WTC11 (cell line): Measurements from ENCODE around the gene NARS2. TPM values are rescaled to one million over a fixed set of nuclear protein-coding genes. Genes with fewer than 3 reads are reported as not detected.

Experiments
- ATAC-seq: fragments of 200-7000 bp; cut with Tn5 transposase; 2 replicates; pipeline ENCODE4 v1.10.0; 2021; ENCODE audit warnings: mild to moderate bottlenecking, moderate library complexity
- CTCF ChIA-PET: fragments of 300-600 bp; sonication (Branson Sonifier 250); formaldehyde crosslinking; loops from one replicate; lab custom pipeline; 2021; ENCODE audit warnings: antibody characterized with exemption; lab: Charles Lee
- POLR2A ChIA-PET: fragments of 350-600 bp; sonication (Branson Sonifier 250); formaldehyde crosslinking; loops from one replicate; lab custom pipeline; 2021; ENCODE audit warnings: antibody characterized with exemption; lab: Charles Lee
- DNase-seq: peaks from one replicate; pipeline ENCODE4 v3.0.0; 2021; ENCODE audit warnings: low spot score
- H3K27ac Mint-ChIP-seq: 2 replicates; pipeline ENCODE4 v1.8.0; 2021; ENCODE audit warnings: mixed read lengths
- H3K27me3 Mint-ChIP-seq: 2 replicates; pipeline ENCODE4 v1.8.0; 2021; ENCODE audit warnings: low read depth, mild to moderate bottlenecking, moderate library complexity, mixed read lengths
- H3K36me3 Mint-ChIP-seq: 2 replicates; pipeline ENCODE4 v1.8.0; 2021; ENCODE audit warnings: mixed read lengths
- H3K4me1 Mint-ChIP-seq: 2 replicates; pipeline ENCODE4 v1.8.0; 2022; ENCODE audit warnings: mixed read lengths
- H3K4me3 Mint-ChIP-seq: 2 replicates; pipeline ENCODE4 v1.8.0; 2021; ENCODE audit warnings: mild to moderate bottlenecking, moderate library complexity, mixed read lengths
- H3K9me3 Mint-ChIP-seq: 2 replicates; pipeline ENCODE4 v1.8.0; 2021; ENCODE audit warnings: mixed read lengths
- CREB1 ChIP-seq: sonication (generic); formaldehyde crosslinking; IDR thresholded peaks from 2 replicates; pipeline ENCODE4 v1.8.0; 2023; ENCODE audit warnings: mild to moderate bottlenecking, missing genetic modification reagents
- ELF4 ChIP-seq: sonication (generic); formaldehyde crosslinking; IDR thresholded peaks from 2 replicates; pipeline ENCODE4 v1.8.1; 2022; ENCODE audit warnings: low read depth, mild to moderate bottlenecking, moderate library complexity, missing genetic modification reagents
- FOXK1 ChIP-seq: sonication (generic); formaldehyde crosslinking; IDR thresholded peaks from 2 replicates; pipeline ENCODE4 v1.8.0; 2022; ENCODE audit warnings: mild to moderate bottlenecking, moderate library complexity, missing genetic modification reagents
- GRHL2 ChIP-seq: fragments of 250-450 bp; sonication (Bioruptor Pico); IDR thresholded peaks from 2 replicates; pipeline ENCODE4 v1.8.0; 2022; ENCODE audit warnings: mild to moderate bottlenecking, moderate library complexity; ENCODE audit not compliant: insufficient replicate concordance, severe bottlenecking
- IRF2 ChIP-seq: sonication (generic); formaldehyde crosslinking; IDR thresholded peaks from 2 replicates; pipeline ENCODE4 v1.8.0; 2022; ENCODE audit warnings: low read depth, missing genetic modification reagents, borderline replicate concordance
- JAZF1 ChIP-seq: fragments of 250-450 bp; sonication (Bioruptor Pico); IDR thresholded peaks from 2 replicates; pipeline ENCODE4 v1.9.0; 2021; ENCODE audit warnings: moderate library complexity, mild to moderate bottlenecking, inconsistent platforms
- KAT7 ChIP-seq: sonication (generic); formaldehyde crosslinking; IDR thresholded peaks from 2 replicates; pipeline ENCODE4 v1.8.1; 2023; ENCODE audit warnings: missing genetic modification reagents, mild to moderate bottlenecking, borderline replicate concordance
- MYBL2 ChIP-seq: sonication (generic); formaldehyde crosslinking; IDR thresholded peaks from 2 replicates; pipeline ENCODE4 v1.8.1; 2023; ENCODE audit warnings: mild to moderate bottlenecking, moderate library complexity, missing genetic modification reagents
- NFE2L1 ChIP-seq: sonication (generic); formaldehyde crosslinking; IDR thresholded peaks from 2 replicates; pipeline ENCODE4 v1.8.1; 2023; ENCODE audit warnings: missing genetic modification reagents
- NR1H2 ChIP-seq: sonication (generic); formaldehyde crosslinking; IDR thresholded peaks from 2 replicates; pipeline ENCODE4 v1.9.0; 2021; ENCODE audit warnings: mild to moderate bottlenecking, moderate library complexity, missing genetic modification reagents
- NR2C2 ChIP-seq: sonication (generic); formaldehyde crosslinking; IDR thresholded peaks from 2 replicates; pipeline ENCODE4 v1.8.0; 2022; ENCODE audit warnings: mild to moderate bottlenecking, missing genetic modification reagents
- TEAD4 ChIP-seq: sonication (generic); formaldehyde crosslinking; IDR thresholded peaks from 2 replicates; pipeline ENCODE4 v1.8.0; 2022; ENCODE audit warnings: mild to moderate bottlenecking, missing genetic modification reagents
- TP53 ChIP-seq: sonication (generic); formaldehyde crosslinking; IDR thresholded peaks from 2 replicates; pipeline ENCODE4 v1.8.1; 2023; ENCODE audit warnings: mild to moderate bottlenecking, missing genetic modification reagents
- ZBTB21 ChIP-seq: sonication (generic); formaldehyde crosslinking; IDR thresholded peaks from 2 replicates; pipeline ENCODE4 v1.8.1; 2023; ENCODE audit warnings: mild to moderate bottlenecking, missing genetic modification reagents, borderline replicate concordance
- ZNF121 ChIP-seq: sonication (generic); formaldehyde crosslinking; IDR thresholded peaks from 2 replicates; pipeline ENCODE4 v1.8.0; 2023; ENCODE audit warnings: missing genetic modification reagents
- ZNF219 ChIP-seq: sonication (generic); formaldehyde crosslinking; IDR thresholded peaks from 2 replicates; pipeline ENCODE4 v1.8.0; 2023; ENCODE audit warnings: missing genetic modification reagents, mild to moderate bottlenecking, borderline replicate concordance
- ZNF423 ChIP-seq: fragments of 250-450 bp; sonication (Bioruptor Pico); IDR thresholded peaks from 2 replicates; pipeline ENCODE4 v2.1.2; 2022; ENCODE audit warnings: mild to moderate bottlenecking, moderate library complexity
- total RNA-seq: library from RNA; stranded (reverse); gene quantifications from 3 replicates; pipeline ENCODE4 v1.2.3, GENCODE V29; 2021
- TF ChIP-seq, protein P1 (sequence below): fragments of 250-450 bp; sonication (Bioruptor Pico); IDR thresholded peaks from 2 replicates; pipeline ENCODE4 v1.8.0; 2021; ENCODE audit warnings: mild to moderate bottlenecking
- TF ChIP-seq, protein P2 (sequence below): sonication (generic); formaldehyde crosslinking; IDR thresholded peaks from 2 replicates; pipeline ENCODE4 v1.8.0; 2022; ENCODE audit warnings: mild to moderate bottlenecking, missing genetic modification reagents
- TF ChIP-seq, protein P3 (sequence below): sonication (generic); formaldehyde crosslinking; conservative IDR thresholded peaks from 2 replicates; pipeline ENCODE4 v1.8.1; 2022; ENCODE audit warnings: mild to moderate bottlenecking, missing genetic modification reagents
- TF ChIP-seq, protein P4 (sequence below): sonication (generic); formaldehyde crosslinking; IDR thresholded peaks from 2 replicates; pipeline ENCODE4 v1.8.1; 2023; ENCODE audit warnings: mild to moderate bottlenecking, missing genetic modification reagents
- TF ChIP-seq, protein P5 (sequence below): sonication (generic); formaldehyde crosslinking; IDR thresholded peaks from 2 replicates; pipeline ENCODE4 v1.8.0; 2022; ENCODE audit warnings: mild to moderate bottlenecking, missing genetic modification reagents
- TF ChIP-seq, protein P6 (sequence below): fragments of 250-450 bp; sonication (Bioruptor Pico); conservative IDR thresholded peaks from 2 replicates; pipeline ENCODE4 v1.9.0; 2021; ENCODE audit warnings: mild to moderate bottlenecking

Gene NARS2
- total RNA-seq, 1 experiment from 2014 or later: 36.4 TPM

DNA sequence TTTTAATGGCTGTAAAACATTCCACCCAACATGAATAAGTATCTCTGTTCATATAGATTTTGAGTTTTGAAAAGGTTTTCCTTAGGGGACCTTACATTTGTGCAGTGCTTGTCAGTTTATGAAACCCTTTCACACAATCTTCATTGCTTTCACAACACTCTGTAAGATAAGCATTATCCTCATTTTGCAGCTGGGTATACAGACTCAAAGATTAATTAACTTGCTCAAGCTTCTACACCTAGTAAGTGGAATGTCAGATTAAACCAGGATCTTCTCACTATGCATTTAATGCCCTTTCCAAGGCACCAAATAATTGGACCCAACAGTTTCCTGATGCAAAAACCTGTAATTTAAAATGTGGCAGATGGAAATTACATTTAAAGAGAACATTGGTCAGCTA lies 145.5 kb downstream of the NARS2 start (continued):
- TF ChIP-seq TEAD4 (CRISPR knock-in tag) (no peak), NR1H2 (CRISPR knock-in tag) (no peak), ZBTB21 (CRISPR knock-in tag) (no peak), NR2C2 (no peak)
- TF ChIP-seq, protein P1, sequence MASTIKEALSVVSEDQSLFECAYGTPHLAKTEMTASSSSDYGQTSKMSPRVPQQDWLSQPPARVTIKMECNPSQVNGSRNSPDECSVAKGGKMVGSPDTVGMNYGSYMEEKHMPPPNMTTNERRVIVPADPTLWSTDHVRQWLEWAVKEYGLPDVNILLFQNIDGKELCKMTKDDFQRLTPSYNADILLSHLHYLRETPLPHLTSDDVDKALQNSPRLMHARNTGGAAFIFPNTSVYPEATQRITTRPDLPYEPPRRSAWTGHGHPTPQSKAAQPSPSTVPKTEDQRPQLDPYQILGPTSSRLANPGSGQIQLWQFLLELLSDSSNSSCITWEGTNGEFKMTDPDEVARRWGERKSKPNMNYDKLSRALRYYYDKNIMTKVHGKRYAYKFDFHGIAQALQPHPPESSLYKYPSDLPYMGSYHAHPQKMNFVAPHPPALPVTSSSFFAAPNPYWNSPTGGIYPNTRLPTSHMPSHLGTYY (CRISPR knock-in tag): no peak

DNA sequence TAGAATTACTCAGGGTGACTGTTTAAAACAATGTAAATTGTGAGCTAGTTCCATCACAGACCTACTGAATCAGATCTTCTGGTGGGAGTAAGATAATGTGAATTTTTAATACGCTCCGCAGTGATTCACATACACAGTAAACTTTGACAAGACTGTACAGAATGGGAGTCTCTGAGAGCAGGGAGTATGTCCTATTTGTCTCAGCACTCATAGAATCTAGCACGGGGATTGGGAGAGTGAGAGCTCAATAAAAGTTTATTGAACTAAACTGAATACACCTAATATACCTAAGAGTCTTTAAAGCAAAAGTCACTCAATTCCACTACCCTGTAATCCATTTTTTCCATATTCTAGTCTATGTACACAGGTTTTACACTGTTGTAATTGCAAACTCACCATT lies 145.9 kb downstream of the NARS2 start:
- Mint-ChIP-seq H3K4me3 (no peak overlapping the region), H3K4me1 (peaks cover 37% of the 10 kb centered on the region), H3K27me3 (no peaks in the 10 kb centered on the region), H3K27ac (no peak overlapping the region), H3K36me3 (no peaks in the 10 kb centered on the region), H3K9me3 (no peaks in the 10 kb centered on the region)
- DNase-seq: no peak
- ATAC-seq: no peak
- no peak for TF ChIP-seq KAT7
- TF ChIP-seq, protein P2, sequence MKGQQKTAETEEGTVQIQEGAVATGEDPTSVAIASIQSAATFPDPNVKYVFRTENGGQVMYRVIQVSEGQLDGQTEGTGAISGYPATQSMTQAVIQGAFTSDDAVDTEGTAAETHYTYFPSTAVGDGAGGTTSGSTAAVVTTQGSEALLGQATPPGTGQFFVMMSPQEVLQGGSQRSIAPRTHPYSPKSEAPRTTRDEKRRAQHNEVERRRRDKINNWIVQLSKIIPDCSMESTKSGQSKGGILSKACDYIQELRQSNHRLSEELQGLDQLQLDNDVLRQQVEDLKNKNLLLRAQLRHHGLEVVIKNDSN: no peak
- TF ChIP-seq, protein P3, sequence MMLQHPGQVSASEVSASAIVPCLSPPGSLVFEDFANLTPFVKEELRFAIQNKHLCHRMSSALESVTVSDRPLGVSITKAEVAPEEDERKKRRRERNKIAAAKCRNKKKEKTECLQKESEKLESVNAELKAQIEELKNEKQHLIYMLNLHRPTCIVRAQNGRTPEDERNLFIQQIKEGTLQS (CRISPR knock-in tag): no peak
- TF ChIP-seq, protein P1 (CRISPR knock-in tag): no peak
- no peak for TF ChIP-seq JAZF1 (CRISPR knock-in tag)
- TF ChIP-seq, protein P4, sequence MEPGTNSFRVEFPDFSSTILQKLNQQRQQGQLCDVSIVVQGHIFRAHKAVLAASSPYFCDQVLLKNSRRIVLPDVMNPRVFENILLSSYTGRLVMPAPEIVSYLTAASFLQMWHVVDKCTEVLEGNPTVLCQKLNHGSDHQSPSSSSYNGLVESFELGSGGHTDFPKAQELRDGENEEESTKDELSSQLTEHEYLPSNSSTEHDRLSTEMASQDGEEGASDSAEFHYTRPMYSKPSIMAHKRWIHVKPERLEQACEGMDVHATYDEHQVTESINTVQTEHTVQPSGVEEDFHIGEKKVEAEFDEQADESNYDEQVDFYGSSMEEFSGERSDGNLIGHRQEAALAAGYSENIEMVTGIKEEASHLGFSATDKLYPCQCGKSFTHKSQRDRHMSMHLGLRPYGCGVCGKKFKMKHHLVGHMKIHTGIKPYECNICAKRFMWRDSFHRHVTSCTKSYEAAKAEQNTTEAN (CRISPR knock-in tag): no peak
- TF ChIP-seq ZNF423 (CRISPR knock-in tag): no peak
- no peak for TF ChIP-seq IRF2 (CRISPR knock-in tag)
- TF ChIP-seq TP53: no peak
- TF ChIP-seq ZNF121: no peak
- no peak for TF ChIP-seq CREB1 (CRISPR knock-in tag)
- no peak for TF ChIP-seq MYBL2 (CRISPR knock-in tag)
- no peak for TF ChIP-seq NFE2L1 (CRISPR knock-in tag)
- TF ChIP-seq GRHL2 (CRISPR knock-in tag): no peak
- TF ChIP-seq ZNF219: no peak
- TF ChIP-seq, protein P5, sequence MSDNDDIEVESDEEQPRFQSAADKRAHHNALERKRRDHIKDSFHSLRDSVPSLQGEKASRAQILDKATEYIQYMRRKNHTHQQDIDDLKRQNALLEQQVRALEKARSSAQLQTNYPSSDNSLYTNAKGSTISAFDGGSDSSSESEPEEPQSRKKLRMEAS (CRISPR knock-in tag): no peak
- TF ChIP-seq ELF4 (CRISPR knock-in tag): no peak
- TF ChIP-seq FOXK1 (CRISPR knock-in tag): no peak
- TF ChIP-seq, protein P6, sequence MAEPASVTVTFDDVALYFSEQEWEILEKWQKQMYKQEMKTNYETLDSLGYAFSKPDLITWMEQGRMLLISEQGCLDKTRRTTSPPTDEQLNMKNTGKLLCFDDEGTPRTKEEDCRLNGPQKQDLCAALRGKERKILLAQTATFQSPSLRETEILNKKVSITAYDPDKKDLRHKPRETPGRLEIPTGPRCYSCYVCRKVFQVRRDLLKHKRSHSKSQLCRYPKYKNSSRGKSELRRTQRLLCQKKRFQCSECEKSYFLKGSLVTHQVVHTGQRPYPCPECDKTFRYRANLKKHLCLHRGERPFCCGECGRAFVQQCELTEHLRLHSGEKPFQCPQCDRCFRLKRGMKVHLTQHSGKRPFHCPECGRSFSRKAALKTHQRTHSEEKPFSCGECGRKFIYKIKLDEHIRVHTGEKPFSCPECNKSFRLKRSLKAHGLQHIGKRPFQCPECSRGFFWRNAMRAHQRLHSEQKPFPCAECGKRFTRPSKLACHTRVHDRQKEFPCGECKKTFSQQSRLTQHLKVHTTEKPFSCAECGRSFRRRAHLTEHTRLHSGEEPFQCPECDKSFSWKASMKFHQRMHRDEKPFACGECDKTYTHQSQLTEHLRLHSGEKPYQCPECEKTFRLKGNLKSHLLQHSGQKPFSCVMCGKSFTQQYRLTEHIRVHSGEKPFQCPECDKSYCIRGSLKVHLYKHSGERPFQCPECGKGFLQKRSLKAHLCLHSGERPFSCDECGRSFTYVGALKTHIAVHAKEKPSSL (CRISPR knock-in tag): no peak
- CTCF ChIA-PET: interaction anchor here (1.4 to 2.9 kb wide), 4 partner anchors 8 to 201 kb away, joined by 4 to 12 read pairs (median 8); no protein-coding TSS in a partner anchor
- POLR2A ChIA-PET: interaction anchor here (0.8 kb wide), 1 partner anchor 190 kb away, joined by 5 read pairs; no protein-coding TSS in a partner anchor
